Neuronal stem cell (in vitro differentiated cells): ENCODE measurements around the gene MAP2K7.
A peak's percentile ranks its signal among the peaks of the same experiment; 100 is the strongest.

Source experiments
- DNase-seq: peaks from one replicate; pipeline ENCODE4 v3.0.0-alpha.2; 2013; ENCODE audit warnings: low spot score
- H2AFZ ChIP-seq: one replicate; pipeline ENCODE4 v1.6.1; 2013; ENCODE audit warnings: mild to moderate bottlenecking, low read length, inconsistent platforms
- H2AK5ac ChIP-seq: 2 replicates; pipeline ENCODE4 v1.6.1; 2013; ENCODE audit warnings: low read depth, mild to moderate bottlenecking, inconsistent platforms, low read length, moderate library complexity, mixed read lengths
- H2BK120ac ChIP-seq: 2 replicates; pipeline ENCODE4 v1.6.1; 2013; ENCODE audit warnings: low read depth, mild to moderate bottlenecking, inconsistent platforms, low read length, moderate library complexity, mixed read lengths
- H2BK12ac ChIP-seq: one replicate; pipeline ENCODE4 v1.6.1; 2013; ENCODE audit warnings: low read length, inconsistent platforms
- H2BK15ac ChIP-seq: 2 replicates; pipeline ENCODE4 v1.6.1; 2013; ENCODE audit warnings: mild to moderate bottlenecking, low read length, inconsistent platforms, mixed read lengths
- H2BK5ac ChIP-seq: one replicate; pipeline ENCODE4 v1.6.1; 2013; ENCODE audit warnings: inconsistent platforms, mild to moderate bottlenecking, low read length, moderate library complexity
- H3K14ac ChIP-seq: one replicate; pipeline ENCODE4 v1.6.1; 2013; ENCODE audit warnings: low read length, inconsistent platforms
- H3K18ac ChIP-seq: 2 replicates; pipeline ENCODE4 v1.6.1; 2013; ENCODE audit warnings: low read length, inconsistent platforms
- H3K23ac ChIP-seq: 2 replicates; pipeline ENCODE4 v1.6.1; 2013; ENCODE audit warnings: low read depth, mild to moderate bottlenecking, mixed read lengths, low read length, inconsistent platforms; ENCODE audit not compliant: poor library complexity
- H3K27ac ChIP-seq: replicated peaks from 3 replicates; pipeline ENCODE4 v1.5.1; 2013; ENCODE audit warnings: low read length, inconsistent platforms
- H3K27me3 ChIP-seq, 3 experiments: 2 replicates each; pipeline ENCODE4 v1.6.1; 2013; ENCODE audit warnings: low read length in 3 of 3, mild to moderate bottlenecking in 2 of 3, inconsistent platforms in 1 of 3, low read depth in 1 of 3, mixed read lengths in 1 of 3, moderate library complexity in 1 of 3; ENCODE audit not compliant: control insufficient read depth in 3 of 3, insufficient read depth in 3 of 3
- H3K36me3 ChIP-seq, 2 donors: replicated peaks in 1 of 2; 2 replicates each; pipeline ENCODE4 v1.6.1; 2013; ENCODE audit warnings: low read length in 2 of 2; ENCODE audit not compliant: control insufficient read depth in 2 of 2, insufficient read depth in 2 of 2
- H3K4ac ChIP-seq: 2 replicates; pipeline ENCODE4 v1.6.1; 2013; ENCODE audit warnings: inconsistent platforms, mild to moderate bottlenecking, low read length, moderate library complexity
- H3K4me1 ChIP-seq, 2 donors: 1 replicate in 1 of 2; 2 replicates in 1 of 2; pipeline ENCODE4 v1.6.1; 2013; ENCODE audit warnings: low read length in 2 of 2, low read depth in 1 of 2; ENCODE audit not compliant: control insufficient read depth in 2 of 2, insufficient read depth in 1 of 2
- H3K4me2 ChIP-seq: one replicate; pipeline ENCODE4 v1.6.1; 2013; ENCODE audit warnings: mild to moderate bottlenecking, low read length, inconsistent platforms; ENCODE audit not compliant: insufficient read depth, poor library complexity, severe bottlenecking
- H3K4me3 ChIP-seq, 2 donors: 2 replicates each; pipeline ENCODE4 v1.5.1; 2013; ENCODE audit warnings: low read length in 2 of 2, mild to moderate bottlenecking in 2 of 2, inconsistent platforms in 1 of 2, moderate library complexity in 1 of 2
- H3K79me1 ChIP-seq: one replicate; pipeline ENCODE4 v1.6.1; 2013; ENCODE audit warnings: low read depth, mild to moderate bottlenecking, inconsistent platforms, low read length, moderate library complexity
- H3K9ac ChIP-seq: one replicate; pipeline ENCODE4 v1.6.1; 2013; ENCODE audit warnings: mild to moderate bottlenecking, low read depth, low read length, inconsistent platforms; ENCODE audit not compliant: poor library complexity
- H3K9me3 ChIP-seq, 2 donors: replicated peaks in 1 of 2; 2 replicates each; pipeline versions ENCODE3 to v1.6.1; 2013; ENCODE audit warnings: low read length in 2 of 2, mild to moderate bottlenecking in 2 of 2, inconsistent platforms in 1 of 2, low read depth in 1 of 2, mixed read lengths in 1 of 2, moderate library complexity in 1 of 2; ENCODE audit not compliant: control insufficient read depth in 2 of 2, insufficient read depth in 1 of 2
- H4K8ac ChIP-seq: one replicate; pipeline ENCODE4 v1.6.1; 2013; ENCODE audit warnings: low read depth, mild to moderate bottlenecking, inconsistent platforms, low read length, moderate library complexity
- H4K91ac ChIP-seq: one replicate; pipeline ENCODE4 v1.6.1; 2013; ENCODE audit warnings: low read length, low read depth, mild to moderate bottlenecking, inconsistent platforms; ENCODE audit not compliant: poor library complexity
- WGBS, 2 donors: extraction: QIAGEN DNeasy Blood & Tissue Kit; methylation state at CpG; one replicate each; pipeline ENCODE4 v1.1.7; 2013; ENCODE audit warnings: missing lambda C conversion rate in 2 of 2, mixed read lengths in 1 of 2; ENCODE audit not compliant: insufficient read length in 2 of 2, insufficient replicate concordance in 1 of 2; ENCODE audit errors: extremely low coverage in 2 of 2; 5-methylcytosine and 5-hydroxymethylcytosine counted together

Gene MAP2K7

DNA sequence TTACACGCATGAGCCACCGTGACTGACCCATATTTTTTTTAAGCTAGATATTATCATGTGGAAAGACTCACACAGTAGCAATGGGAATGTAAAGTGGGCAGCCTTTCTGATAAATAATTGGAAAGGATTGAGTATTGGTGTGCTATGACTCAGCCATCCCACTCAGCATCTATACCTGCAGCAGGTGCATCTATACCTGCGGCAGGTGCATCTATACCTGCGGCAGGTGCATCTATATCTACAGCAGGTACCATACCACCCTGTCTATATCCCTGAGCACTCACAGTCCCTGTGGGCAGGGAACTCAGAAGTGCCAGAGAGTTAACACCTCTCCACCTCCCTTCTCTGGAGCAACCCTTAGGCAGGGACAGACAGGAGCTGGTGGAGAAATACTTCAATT is 20.6 kb upstream of the MAP2K7 start:
- no peaks in the 10 kb centered on the region for H3K9me3 ChIP-seq
- no peak overlapping the region for H2BK120ac ChIP-seq
- H2BK12ac ChIP-seq, result no peak overlapping the region
- no peaks in the 10 kb centered on the region for H3K79me1 ChIP-seq
- peaks cover 0 to 20% (median 8%) of the 10 kb centered on the region in 3 experiments for H3K27me3 ChIP-seq
- no peak overlapping the region for H3K14ac ChIP-seq
- H3K4me3 ChIP-seq, result no peak overlapping the region
- H2AFZ ChIP-seq, result no peak overlapping the region
- no peak overlapping the region for H2BK5ac ChIP-seq
- no peak for DNase-seq
- no peak overlapping the region for H3K9ac ChIP-seq
- H3K36me3 ChIP-seq, result no peaks in the 10 kb centered on the region
- no peak overlapping the region for H4K8ac ChIP-seq
- H2BK15ac ChIP-seq, result no peak overlapping the region
- no peaks in the 10 kb centered on the region for H3K4me1 ChIP-seq
- no peak overlapping the region for H3K23ac ChIP-seq
- no CpG with 5 or more reads among the region's 4 CpGs for WGBS, 2 donors
- H2AK5ac ChIP-seq, result no peak overlapping the region
- no peak overlapping the region for H3K27ac ChIP-seq
- no peak overlapping the region for H4K91ac ChIP-seq
- H3K4ac ChIP-seq, result no peak overlapping the region
- H3K18ac ChIP-seq, result no peak overlapping the region
- no peak overlapping the region for H3K4me2 ChIP-seq

- Histone ChIP-seq H3K18ac (no peak overlapping the region), H3K9me3 (no peaks in the 10 kb centered on the region), H3K4me2 (no peak overlapping the region), H2BK120ac (no peak overlapping the region), H3K9ac (no peak overlapping the region), H3K4ac (no peak overlapping the region), H3K79me1 (no peaks in the 10 kb centered on the region), H2BK15ac (no peak overlapping the region), H3K14ac (no peak overlapping the region), H3K4me1 (peaks cover 0 to 3% of the 10 kb centered on the region in 2 donors), H4K8ac (no peak overlapping the region), H3K23ac (no peak overlapping the region), H3K36me3 (no peaks in the 10 kb centered on the region), H2AK5ac (no peak overlapping the region), H3K4me3 (no peak overlapping the region), H4K91ac (no peak overlapping the region), H3K27ac (no peak overlapping the region), H2BK5ac (no peak overlapping the region), H2BK12ac (no peak overlapping the region), H2AFZ (no peak overlapping the region), H3K27me3 (peaks cover 0 to 29% (median 15%) of the 10 kb centered on the region in 3 experiments)
- no CpG with 5 or more reads among the region's 2 CpGs for WGBS, 2 donors
- DNase-seq, result no peak
These were observed 19.7 kb upstream of the MAP2K7 start for GRCh38 chr19:7883796-7884570.

DNA sequence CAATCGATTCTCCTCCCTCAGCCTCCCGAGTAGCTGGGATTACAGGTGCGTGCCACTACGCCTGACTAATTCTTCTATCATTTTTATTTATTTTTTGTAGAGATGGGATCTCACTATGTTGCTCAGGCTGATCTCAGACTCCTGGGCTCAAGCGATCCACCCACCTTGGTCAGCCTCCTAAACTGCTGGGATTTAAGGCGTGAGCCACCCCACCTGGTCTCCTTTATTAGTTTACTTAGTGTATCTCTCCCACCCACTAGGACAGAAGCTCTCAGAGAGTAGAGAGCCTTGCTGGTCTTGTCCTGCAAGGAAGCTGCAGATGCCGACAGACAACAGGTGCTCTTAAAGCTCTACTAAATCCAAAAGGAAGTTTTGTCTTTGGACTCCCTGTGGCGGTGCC is 17.9 kb upstream of the MAP2K7 start:
- Histone ChIP-seq H3K27me3 (peaks cover 0 to 41% (median 19%) of the 10 kb centered on the region in 3 experiments), H2BK120ac (no peak overlapping the region), H3K9ac (no peak overlapping the region), H3K4me2 (no peak overlapping the region), H3K27ac (no peak overlapping the region), H2BK5ac (no peak overlapping the region), H3K4me1 (peaks cover 0 to 3% of the 10 kb centered on the region in 2 donors), H3K23ac (no peak overlapping the region), H2AFZ (no peak overlapping the region), H2BK12ac (no peak overlapping the region), H3K36me3 (no peaks in the 10 kb centered on the region), H4K8ac (no peak overlapping the region), H2BK15ac (no peak overlapping the region), H3K4me3 (no peak overlapping the region), H4K91ac (no peak overlapping the region), H3K9me3 (no peaks in the 10 kb centered on the region), H3K4ac (no peak overlapping the region), H3K79me1 (no peaks in the 10 kb centered on the region), H3K18ac (no peak overlapping the region), H3K14ac (no peak overlapping the region), H2AK5ac (no peak overlapping the region)
- no peak for DNase-seq
- no CpG with 5 or more reads among the region's 8 CpGs for WGBS, 2 donors

GRCh38 chr19:7887408-7888144 is 16.1 kb upstream of the MAP2K7 start:
- Histone ChIP-seq H3K79me1 (no peaks in the 10 kb centered on the region), H3K27me3 (peaks cover 0 to 43% (median 19%) of the 10 kb centered on the region in 3 experiments), H3K23ac (peak overlapping the region; percentile 65), H3K4me1 (peaks cover 0 to 7% of the 10 kb centered on the region in 2 donors), H3K14ac (no peak overlapping the region), H3K18ac (peak overlapping the region; percentile 89), H2BK120ac (peak overlapping the region; percentile 31), H2BK15ac (peak overlapping the region; percentile 38), H2BK5ac (peak overlapping the region; percentile 53), H3K9me3 (no peaks in the 10 kb centered on the region), H3K4ac (no peak overlapping the region), H3K4me2 (peak overlapping the region; percentile 81), H3K36me3 (no peaks in the 10 kb centered on the region), H4K91ac (no peak overlapping the region), H3K4me3 (no peak overlapping the region), H2BK12ac (no peak overlapping the region), H3K9ac (no peak overlapping the region), H2AK5ac (peak overlapping the region; percentile 81), H2AFZ (no peak overlapping the region), H3K27ac (no peak overlapping the region), H4K8ac (no peak overlapping the region)
- DNase-seq, result no peak
- WGBS, 2 donors, result no CpG with 5 or more reads among the region's 16 CpGs
